CD4-positive, alpha-beta T cell treated with Interleukin-4 for 4 hours (primary cell): Measurements from ENCODE around the gene KAZN.

Source experiments
- DNase-seq: peaks from one replicate; pipeline ENCODE4 v3.0.0-alpha.2; 2020

Gene KAZN

GRCh38 chr1:14777516-14778506 is 179.3 kb downstream of the KAZN start:
- no peak for DNase-seq

GRCh38 chr1:14778541-14778897 is 180.0 kb downstream of the KAZN start:
- no peak for DNase-seq

- DNase-seq = peak; percentile 1
Measured at GRCh38 chr1:14778898-14779865, 180.7 kb downstream of the KAZN start.

- no peak for DNase-seq
Measured at GRCh38 chr1:14780271-14780670, 181.8 kb downstream of the KAZN start.

GRCh38 chr1:14781811-14782210 is 183.3 kb downstream of the KAZN start:
- no peak for DNase-seq

- DNase-seq = no peak
Measured at GRCh38 chr1:14782741-14783591, 184.5 kb downstream of the KAZN start.

- no peak for DNase-seq
Measured at GRCh38 chr1:14783592-14783886, 185.1 kb downstream of the KAZN start.

GRCh38 chr1:14784790-14785773 is 186.6 kb downstream of the KAZN start:
- DNase-seq = no peak

GRCh38 chr1:14786109-14786675 is 187.7 kb downstream of the KAZN start:
- DNase-seq = no peak

GRCh38 chr1:14786681-14787080 is 188.2 kb downstream of the KAZN start:
- no peak for DNase-seq

GRCh38 chr1:14787604-14788003 is 189.1 kb downstream of the KAZN start:
- no peak for DNase-seq

- no peak for DNase-seq
Measured at GRCh38 chr1:14788080-14788479, 189.6 kb downstream of the KAZN start.

- DNase-seq = no peak
Measured at GRCh38 chr1:14790982-14791381, 192.5 kb downstream of the KAZN start.

- no peak for DNase-seq
Measured at GRCh38 chr1:14791654-14792053, 193.2 kb downstream of the KAZN start.

- no peak for DNase-seq
Measured at GRCh38 chr1:14794136-14794768, 195.8 kb downstream of the KAZN start.

- no peak for DNase-seq
Measured at GRCh38 chr1:14794906-14795305, 196.4 kb downstream of the KAZN start.

- no peak for DNase-seq
Measured at GRCh38 chr1:14795589-14795988, 197.1 kb downstream of the KAZN start.

GRCh38 chr1:14800014-14800413 is 201.5 kb downstream of the KAZN start:
- DNase-seq = no peak

- DNase-seq = no peak
Measured at GRCh38 chr1:14800500-14801076, 202.1 kb downstream of the KAZN start.
